ENCODE data around the gene NDUFS3.
"Not testable (repeated sequence)": the region's sequence is repeated elsewhere in the genome, so short reads cannot be mapped to it uniquely, and the experiment has no call there.

The NDUFS3 gene

GRCh38 chr11:47550288-47551047 is 28.4 kb upstream of the NDUFS3 start:
- TF ChIP-seq JUND (IDR thresholded peaks at IDR 0.05; ENCODE audit: low read depth): no peak
- DNase-seq (ENCODE audit: low read depth in 1 of 2, low spot score in 1 of 2): no peak
- in situ Hi-C loops (cut with HindIII; ENCODE audit: low pct_unique_long_range_greater_than_20kb, low sequenced_read_pairs): no loop called here

- no peak for TF ChIP-seq JUND (IDR thresholded peaks at IDR 0.05; ENCODE audit: low read depth)
- in situ Hi-C loops (cut with HindIII; ENCODE audit: low pct_unique_long_range_greater_than_20kb, low sequenced_read_pairs): no loop called here
- peak in 1 of 2 experiments; percentile 68 for DNase-seq (ENCODE audit: low read depth in 1 of 2, low spot score in 1 of 2)
Observed at GRCh38 chr11:47551086-47551485, 27.8 kb upstream of the NDUFS3 start.

GRCh38 chr11:47552056-47552565 is 26.8 kb upstream of the NDUFS3 start:
- in situ Hi-C loops (cut with HindIII; ENCODE audit: low pct_unique_long_range_greater_than_20kb, low sequenced_read_pairs): no loop called here

DNA sequence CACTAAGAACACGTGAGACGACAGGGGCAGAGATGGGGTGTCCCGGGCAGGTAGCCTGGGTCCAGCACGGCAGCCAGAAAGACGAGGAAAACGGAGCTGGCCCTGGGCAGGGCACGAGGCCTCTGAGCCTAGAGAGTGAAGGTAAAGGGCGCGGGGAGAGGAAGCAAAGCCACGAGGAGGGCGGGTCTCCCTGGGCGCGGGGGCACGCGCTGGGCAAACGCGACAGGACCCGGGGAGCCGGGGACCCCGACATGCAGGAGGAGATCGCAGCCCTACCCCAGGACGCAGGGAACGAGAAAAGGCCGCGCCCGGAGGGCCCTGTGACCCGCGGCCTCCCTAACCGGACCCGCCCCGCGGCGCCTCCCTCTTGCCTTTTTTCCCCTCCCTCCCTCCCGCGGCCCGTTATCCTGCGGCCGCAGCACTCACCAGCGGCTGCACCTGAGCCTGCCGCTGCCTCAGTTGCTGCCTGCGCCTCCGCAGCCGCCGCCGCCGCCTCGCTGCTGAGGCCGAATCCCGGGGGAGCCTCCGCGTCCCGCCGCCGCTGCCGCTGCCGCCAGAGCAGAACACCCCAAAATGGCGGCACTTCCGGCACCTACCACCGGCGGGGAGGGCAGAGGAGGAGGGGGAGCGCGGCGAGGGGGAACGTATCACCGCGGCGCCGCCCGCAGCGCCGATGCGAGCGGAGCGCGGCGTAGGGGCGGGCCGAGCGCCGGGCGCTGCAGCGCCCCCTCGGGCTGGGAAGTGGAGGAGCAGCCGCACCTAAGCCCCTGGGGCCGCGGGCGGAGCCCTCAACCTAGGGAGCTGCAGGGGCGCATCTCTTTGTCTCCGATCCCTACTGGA is 26.1 kb upstream of the NDUFS3 start, which contains the start of gene CELF1:
TSS of gene CELF1 (minus strand) at position 567 of the 840 bp plus-strand sequence. CDS start 53,609 bp downstream, outside the sequence.
- in situ Hi-C loops (cut with HindIII; ENCODE audit: low pct_unique_long_range_greater_than_20kb, low sequenced_read_pairs): no loop called here

More at GRCh38 chr11:47552056-47552565, 26.8 kb upstream of the NDUFS3 start:
- no peak for TF ChIP-seq JUND (IDR thresholded peaks at IDR 0.05; ENCODE audit: low read depth)
- DNase-seq (ENCODE audit: low read depth in 1 of 2, low spot score in 1 of 2): peak in 1 of 2 experiments; percentile 59

GRCh38 chr11:47553406-47553743 is 25.5 kb upstream of the NDUFS3 start:
- in situ Hi-C loops (cut with HindIII; ENCODE audit: low pct_unique_long_range_greater_than_20kb, low sequenced_read_pairs): no loop called here
- TF ChIP-seq JUND (IDR thresholded peaks at IDR 0.05; ENCODE audit: low read depth): no peak
- no peak for DNase-seq (ENCODE audit: low read depth in 1 of 2, low spot score in 1 of 2)

More for the DNA sequence above, 26.1 kb upstream of the NDUFS3 start, which contains the start of gene CELF1:
- peak; percentile 75 to 96 for DNase-seq (ENCODE audit: low read depth in 1 of 2, low spot score in 1 of 2)
- TF ChIP-seq JUND (IDR thresholded peaks at IDR 0.05; ENCODE audit: low read depth): no peak

- in situ Hi-C loops (cut with HindIII; ENCODE audit: low pct_unique_long_range_greater_than_20kb, low sequenced_read_pairs): not testable (repeated sequence)
- DNase-seq (ENCODE audit: low read depth in 1 of 2, low spot score in 1 of 2): peak in 1 of 2 experiments; percentile 64
Observed at GRCh38 chr11:47557004-47557403, 21.9 kb upstream of the NDUFS3 start.

GRCh38 chr11:47558695-47559094 is 20.2 kb upstream of the NDUFS3 start:
- DNase-seq (ENCODE audit: low read depth in 1 of 2, low spot score in 1 of 2): no peak
- in situ Hi-C loops (cut with HindIII; ENCODE audit: low pct_unique_long_range_greater_than_20kb, low sequenced_read_pairs): no loop called here
- TF ChIP-seq JUND (IDR thresholded peaks at IDR 0.05; ENCODE audit: low read depth): no peak

GRCh38 chr11:47560426-47560825 is 18.4 kb upstream of the NDUFS3 start:
- no peak for DNase-seq (ENCODE audit: low read depth in 1 of 2, low spot score in 1 of 2)
- in situ Hi-C loops (cut with HindIII; ENCODE audit: low pct_unique_long_range_greater_than_20kb, low sequenced_read_pairs): no loop called here
- TF ChIP-seq JUND (IDR thresholded peaks at IDR 0.05; ENCODE audit: low read depth): no peak

DNA sequence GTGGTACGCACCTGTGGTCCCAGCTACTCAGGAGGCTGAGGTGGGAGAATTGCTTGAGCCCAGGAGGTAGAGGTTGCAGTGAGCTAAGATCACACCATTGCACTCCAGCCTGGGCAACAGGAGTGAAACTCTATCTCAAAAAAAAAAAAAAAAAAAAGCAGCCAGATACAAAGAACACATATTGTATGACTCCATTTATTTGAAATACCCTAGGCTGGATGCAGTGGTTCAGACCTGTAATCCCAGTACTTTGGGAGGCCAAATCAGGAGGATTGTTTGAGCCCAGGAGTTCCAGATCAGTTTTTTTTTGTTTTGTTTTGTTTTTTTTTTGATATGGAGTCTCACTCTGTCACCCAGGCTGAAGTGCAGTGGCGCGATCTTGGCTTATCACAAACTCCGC is 16.5 kb upstream of the NDUFS3 start:
- DNase-seq (ENCODE audit: low read depth in 1 of 2, low spot score in 1 of 2); in situ Hi-C loops (cut with HindIII; ENCODE audit: low pct_unique_long_range_greater_than_20kb, low sequenced_read_pairs): not testable (repeated sequence)

DNA sequence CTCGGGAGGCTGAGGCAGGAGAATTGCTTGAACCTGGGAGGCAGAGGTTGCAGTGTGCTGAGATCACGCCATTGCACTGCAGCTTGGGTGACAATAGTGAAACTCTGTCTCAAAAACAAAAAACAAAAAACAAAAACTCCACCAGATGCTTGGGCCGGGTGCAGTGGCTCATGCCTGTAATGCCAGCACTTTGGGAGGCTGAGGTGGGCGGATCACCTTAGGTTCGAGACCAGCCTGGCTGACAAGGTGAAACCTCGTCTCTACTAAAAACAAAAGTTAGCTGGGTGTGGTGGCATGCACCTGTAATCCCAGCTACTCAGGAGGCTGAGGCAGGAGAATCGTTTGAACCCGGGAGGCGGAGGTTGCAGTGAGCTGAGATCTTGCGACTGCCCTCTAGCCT is 14.5 kb upstream of the NDUFS3 start:
- DNase-seq (ENCODE audit: low read depth in 1 of 2, low spot score in 1 of 2); in situ Hi-C loops (cut with HindIII; ENCODE audit: low pct_unique_long_range_greater_than_20kb, low sequenced_read_pairs): not testable (repeated sequence)

- in situ Hi-C loops (cut with HindIII; ENCODE audit: low pct_unique_long_range_greater_than_20kb, low sequenced_read_pairs): no loop called here
- DNase-seq (ENCODE audit: low read depth in 1 of 2, low spot score in 1 of 2): no peak
Observed at GRCh38 chr11:47564933-47565339, 13.9 kb upstream of the NDUFS3 start.

DNA sequence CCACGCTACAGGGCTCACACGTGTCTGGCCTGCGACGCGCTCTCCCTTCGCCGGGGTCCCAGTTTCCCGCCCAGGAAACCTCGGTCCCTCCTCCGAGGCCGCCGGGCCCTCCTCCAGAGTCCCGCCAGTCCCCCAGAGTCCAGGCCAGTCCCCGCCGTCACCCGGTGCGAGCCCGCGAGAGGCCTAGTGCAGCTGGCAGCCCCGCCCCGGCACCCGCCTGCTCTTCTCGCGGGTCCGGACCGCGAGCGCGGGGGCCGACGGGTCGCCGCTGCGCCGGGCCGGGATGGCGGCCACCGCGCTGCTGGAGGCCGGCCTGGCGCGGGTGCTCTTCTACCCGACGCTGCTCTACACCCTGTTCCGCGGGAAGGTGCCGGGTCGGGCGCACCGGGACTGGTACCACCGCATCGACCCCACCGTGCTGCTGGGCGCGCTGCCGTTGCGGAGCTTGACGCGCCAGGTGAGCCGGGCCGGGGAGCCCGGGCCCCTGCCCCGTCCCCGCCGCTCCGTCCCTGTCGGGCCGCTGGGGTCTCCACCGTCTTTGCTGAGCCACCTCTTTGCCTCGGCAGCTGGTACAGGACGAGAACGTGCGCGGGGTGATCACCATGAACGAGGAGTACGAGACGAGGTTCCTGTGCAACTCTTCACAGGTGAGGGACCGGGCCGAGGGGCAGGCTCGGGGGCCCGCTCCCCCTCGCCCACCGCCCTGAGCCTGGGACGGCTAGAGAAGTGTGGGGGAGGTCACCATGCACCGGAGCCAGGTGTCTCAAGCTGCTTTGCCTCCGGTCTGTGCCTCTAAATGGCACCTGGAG is 13.3 kb upstream of the NDUFS3 start, which contains the start of gene PTPMT1:
TSS of gene PTPMT1 (plus strand) at position 260 of the 809 bp plus-strand sequence. CDS start at position 284, 24 bp downstream.
- in situ Hi-C loops (cut with HindIII; ENCODE audit: low pct_unique_long_range_greater_than_20kb, low sequenced_read_pairs): no loop called here
- peak in 1 of 2 experiments; percentile 89 for DNase-seq (ENCODE audit: low read depth in 1 of 2, low spot score in 1 of 2)
- no peak for TF ChIP-seq JUND (IDR thresholded peaks at IDR 0.05; ENCODE audit: low read depth)

More at GRCh38 chr11:47564933-47565339, 13.9 kb upstream of the NDUFS3 start:
- TF ChIP-seq JUND (IDR thresholded peaks at IDR 0.05; ENCODE audit: low read depth): no peak
